Sigmoid colon (tissue), 7 donors: ENCODE data around the gene OR2A2. TPM values are rescaled to one million over a fixed set of nuclear protein-coding genes. Genes with fewer than 3 reads are reported as not detected.
A peak's percentile ranks its signal among the peaks of the same experiment; 100 is the strongest.
"Not testable (repeated sequence)": the region's sequence is repeated elsewhere in the genome, so short reads cannot be mapped to it uniquely, and the experiment has no call there.

Experiments used
- DNase-seq: peaks from one replicate; pipeline ENCODE4 v3.0.0-alpha.2; 2019
- H3K27ac ChIP-seq, 4 donors: fragments of 200-600 bp; sonication (generic); one replicate each; pipeline ENCODE4 v1.5.1; 2016 to 2019; ENCODE audit warnings: mild to moderate bottlenecking in 1 of 4
- H3K27me3 ChIP-seq, 3 donors: fragments of 200-600 bp; sonication (generic); one replicate each; pipeline ENCODE4 v1.5.1; 2019; ENCODE audit warnings: mild to moderate bottlenecking in 1 of 3
- H3K36me3 ChIP-seq, 4 donors: fragments of 200-600 bp; sonication (generic); one replicate each; pipeline ENCODE4 v1.5.1; 2016 to 2019
- H3K4me1 ChIP-seq, 4 donors: fragments of 200-600 bp; sonication (generic); one replicate each; pipeline ENCODE4 v1.5.1; 2017 to 2019
- H3K4me3 ChIP-seq, 4 donors: fragments of 200-600 bp; sonication (generic); one replicate each; pipeline ENCODE4 v1.5.1; 2017 to 2019; ENCODE audit warnings: mild to moderate bottlenecking in 2 of 4, moderate library complexity in 1 of 4
- H3K9me3 ChIP-seq, 4 donors: fragments of 200-600 bp in 3 of 4; sonication (generic) in 3 of 4; one replicate each; pipeline versions ENCODE4 v1.5.1 to v1.6.1; 2013 to 2019
- CTCF ChIP-seq, 4 experiments: fragments of 450-650 bp in 3 of 4; fragments of 200-600 bp in 1 of 4; IDR thresholded peaks; one replicate each; pipeline ENCODE4 v1.5.1; 2016 to 2019; ENCODE audit warnings: antibody characterized with exemption in 4 of 4, mild to moderate bottlenecking in 3 of 4, moderate library complexity in 2 of 4
- EP300 ChIP-seq, 4 donors: sonication (generic); formaldehyde crosslinking; IDR thresholded peaks; one replicate each; pipeline ENCODE4 v1.6.1; 2017; ENCODE audit warnings: antibody characterized with exemption in 4 of 4
- POLR2A ChIP-seq, 2 donors: fragments of 450-650 bp; IDR thresholded peaks; one replicate each; pipeline ENCODE4 v1.6.1; 2016; ENCODE audit warnings: antibody characterized with exemption in 2 of 2, mild to moderate bottlenecking in 2 of 2, moderate library complexity in 2 of 2
- POLR2AphosphoS5 ChIP-seq, 4 donors: sonication (generic); formaldehyde crosslinking; IDR thresholded peaks; one replicate each; pipeline ENCODE4 v1.6.1; 2017; ENCODE audit warnings: antibody characterized with exemption in 4 of 4
- WGBS, 2 donors: extraction: QIAGEN DNeasy Blood & Tissue Kit; methylation state at CpG; one replicate each; pipeline ENCODE4 v1.1.7; 2013; 5-methylcytosine and 5-hydroxymethylcytosine counted together
- intact Hi-C: fragments of 100-400 bp; cut with DNase I; formaldehyde crosslinking; loops from one replicate; pipeline ENCODE4 v1.15.1; 2023
- polyA plus RNA-seq, 3 donors: library from polyadenylated mRNA; stranded (reverse); fragments of 200-250 nt; gene quantifications; one replicate each; pipeline ENCODE4 v1.2.3, GENCODE V29; 2013
- total RNA-seq, 4 donors: library from RNA; depleted of rRNA; stranded (reverse); fragments of >200 nt; gene quantifications; one replicate each; pipeline ENCODE4 v1.1.0, GENCODE V29; 2016
- donor health status: healthy with polysubstance abuse.
- donor health status: Bipolar disorder and iron deficiency.
- donor health status: healthy.

The OR2A2 gene
- total and polyA plus RNA-seq, 7 donors = not detected

- Histone ChIP-seq H3K36me3 (no peaks in the 10 kb centered on the region), H3K4me1 (no peaks in the 10 kb centered on the region), H3K9me3 (no peaks in the 10 kb centered on the region), H3K4me3 (no peak overlapping the region), H3K27me3 (no peaks in the 10 kb centered on the region), H3K27ac (no peak overlapping the region)
- intact Hi-C loops = no loop called here
- DNase-seq = no peak
- TF ChIP-seq POLR2AphosphoS5 (IDR thresholded peaks at IDR 0.05) (no peak), POLR2A (IDR thresholded peaks at IDR 0.05) (no peak), EP300 (IDR thresholded peaks at IDR 0.05) (no peak), CTCF (IDR thresholded peaks at IDR 0.05) (no peak)
- 76 to 86% methylated on average over 8 of the region's 8 CpGs for WGBS, 2 donors
Observed at GRCh38 chr7:144118341-144118740, 9.0 kb downstream of the OR2A2 start.

GRCh38 chr7:144122876-144123275, 13.5 kb downstream of the OR2A2 start, which contains the start of gene OR2A14:
Gene OR2A14, plus strand, starts transcription at chr7:144123176. Its CDS starts 5,937 bp downstream, at chr7:144129113.
- 87 to 98% methylated on average over 1 of the region's 1 CpG for WGBS, 2 donors
- H3K4me1 ChIP-seq = no peaks in the 10 kb centered on the region
- no peaks in the 10 kb centered on the region for H3K27me3 ChIP-seq
- no peak for DNase-seq
- intact Hi-C loops = no loop called here
- H3K27ac ChIP-seq = no peak within 1 kb of the TSS
- no peaks in the 10 kb centered on the region for H3K36me3 ChIP-seq
- no peak within 1 kb of the TSS for H3K4me3 ChIP-seq
- TF ChIP-seq CTCF (IDR thresholded peaks at IDR 0.05) (no peak), POLR2AphosphoS5 (IDR thresholded peaks at IDR 0.05) (no peak), EP300 (IDR thresholded peaks at IDR 0.05) (no peak), POLR2A (IDR thresholded peaks at IDR 0.05) (no peak)
- H3K9me3 ChIP-seq = no peaks in the 10 kb centered on the region

GRCh38 chr7:144127714-144128334, 18.4 kb downstream of the OR2A2 start:
- Histone ChIP-seq H3K27ac (no peak overlapping the region), H3K36me3 (no peaks in the 10 kb centered on the region), H3K27me3 (no peaks in the 10 kb centered on the region), H3K4me3 (no peak overlapping the region), H3K4me1 (no peaks in the 10 kb centered on the region), H3K9me3 (no peaks in the 10 kb centered on the region)
- DNase-seq = peak; percentile 91
- 26 to 38% methylated on average over 6 of the region's 6 CpGs for WGBS, 2 donors
- no peak for TF ChIP-seq POLR2A (IDR thresholded peaks at IDR 0.05)
- TF ChIP-seq CTCF (IDR thresholded peaks at IDR 0.05) = peak in 3 of 4 experiments; percentile 50 to 65 (median 51)
- intact Hi-C loops = no loop called here

- H3K27me3 ChIP-seq, intact Hi-C loops: not testable (repeated sequence)
- WGBS, 2 donors = 94 to 97% methylated on average over 9 of the region's 9 CpGs
Observed at GRCh38 chr7:144129601-144130000, 20.2 kb downstream of the OR2A2 start.

GRCh38 chr7:144130730-144131129, 21.3 kb downstream of the OR2A2 start:
- DNase-seq = no peak
- H3K4me3 ChIP-seq = no peak overlapping the region
- H3K36me3 ChIP-seq = no peaks in the 10 kb centered on the region
- TF ChIP-seq POLR2AphosphoS5 (IDR thresholded peaks at IDR 0.05) (no peak), POLR2A (IDR thresholded peaks at IDR 0.05) (no peak), CTCF (IDR thresholded peaks at IDR 0.05) (no peak), EP300 (IDR thresholded peaks at IDR 0.05) (no peak)
- H3K4me1 ChIP-seq = no peaks in the 10 kb centered on the region
- no peak overlapping the region for H3K27ac ChIP-seq
- no peaks in the 10 kb centered on the region for H3K9me3 ChIP-seq
- 18 to 68% methylated on average over 2 of the region's 2 CpGs for WGBS, 2 donors
- intact Hi-C loops = no loop called here
- H3K27me3 ChIP-seq = no peaks in the 10 kb centered on the region

More at GRCh38 chr7:144129601-144130000, 20.2 kb downstream of the OR2A2 start:
- H3K9me3 ChIP-seq, H3K4me3 ChIP-seq, DNase-seq, H3K27ac ChIP-seq, H3K4me1 ChIP-seq, H3K36me3 ChIP-seq: not testable (repeated sequence)
